Measurements from ENCODE around the gene ZEB1. TPM values are rescaled to one million over a fixed set of nuclear protein-coding genes. Genes with fewer than 3 reads are reported as not detected.
A peak's percentile ranks its signal among the peaks of the same experiment; 100 is the strongest.

ZEB1 gene
- total and polyA plus RNA-seq, 2 experiments from 2014 or later, result 19.1 to 37.3 TPM

DNA sequence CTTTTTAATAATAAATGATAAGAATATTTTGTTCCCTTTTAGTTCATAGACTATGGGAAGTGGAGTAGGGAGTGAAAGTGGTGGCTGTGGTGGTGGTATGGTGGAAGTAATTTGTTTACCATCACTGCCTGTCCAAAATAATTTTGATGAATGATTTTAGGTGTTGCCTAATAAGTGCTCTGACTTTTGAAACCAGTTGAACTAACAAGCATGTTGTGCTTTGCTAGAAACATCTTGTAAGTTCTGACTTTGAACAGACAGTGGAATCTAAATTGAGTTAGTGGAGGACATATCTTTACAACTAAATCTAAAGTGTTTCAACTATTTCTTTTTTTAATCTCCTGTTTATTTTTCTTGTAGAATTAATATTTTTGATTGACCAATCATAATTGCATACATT, 49.7 kb downstream of the ZEB1 start:
- Histone ChIP-seq H3K4me3 (no peak overlapping the region), H3K4me1 (ENCODE audit: low read depth) (peaks cover 4% of the 10 kb centered on the region), H3K27ac (no peak overlapping the region), H3K36me3 (no peaks in the 10 kb centered on the region), H3K9me3 (ENCODE audit: low read depth) (no peaks in the 10 kb centered on the region), H3K27me3 (no peaks in the 10 kb centered on the region)
- TF ChIP-seq, protein P1, sequence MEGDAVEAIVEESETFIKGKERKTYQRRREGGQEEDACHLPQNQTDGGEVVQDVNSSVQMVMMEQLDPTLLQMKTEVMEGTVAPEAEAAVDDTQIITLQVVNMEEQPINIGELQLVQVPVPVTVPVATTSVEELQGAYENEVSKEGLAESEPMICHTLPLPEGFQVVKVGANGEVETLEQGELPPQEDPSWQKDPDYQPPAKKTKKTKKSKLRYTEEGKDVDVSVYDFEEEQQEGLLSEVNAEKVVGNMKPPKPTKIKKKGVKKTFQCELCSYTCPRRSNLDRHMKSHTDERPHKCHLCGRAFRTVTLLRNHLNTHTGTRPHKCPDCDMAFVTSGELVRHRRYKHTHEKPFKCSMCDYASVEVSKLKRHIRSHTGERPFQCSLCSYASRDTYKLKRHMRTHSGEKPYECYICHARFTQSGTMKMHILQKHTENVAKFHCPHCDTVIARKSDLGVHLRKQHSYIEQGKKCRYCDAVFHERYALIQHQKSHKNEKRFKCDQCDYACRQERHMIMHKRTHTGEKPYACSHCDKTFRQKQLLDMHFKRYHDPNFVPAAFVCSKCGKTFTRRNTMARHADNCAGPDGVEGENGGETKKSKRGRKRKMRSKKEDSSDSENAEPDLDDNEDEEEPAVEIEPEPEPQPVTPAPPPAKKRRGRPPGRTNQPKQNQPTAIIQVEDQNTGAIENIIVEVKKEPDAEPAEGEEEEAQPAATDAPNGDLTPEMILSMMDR (IDR thresholded peaks at IDR 0.05; ENCODE audit: low read depth, low read length), result no peak
- peak in 1 of 2 donors; percentile 18 for DNase-seq (ENCODE audit: low read depth in 1 of 2, low spot score in 1 of 2)

DNA sequence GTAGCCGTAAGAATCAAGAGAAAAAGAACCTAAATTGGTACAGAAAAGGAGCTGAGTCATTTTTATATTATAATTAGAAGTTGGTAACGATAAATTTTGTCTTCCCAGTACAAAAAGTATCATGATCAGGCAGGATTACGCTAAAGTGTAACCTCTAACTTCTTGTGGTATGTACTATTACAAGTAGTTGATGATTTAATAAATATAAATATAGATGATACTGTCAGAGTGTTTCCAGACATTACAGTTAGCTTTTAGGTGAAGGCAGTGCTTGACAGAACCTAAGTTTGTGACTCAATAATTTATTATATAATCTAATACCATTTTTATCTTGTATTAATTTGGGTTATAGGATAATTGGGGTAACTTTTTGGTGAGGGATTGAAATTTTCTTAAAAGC, 53.4 kb downstream of the ZEB1 start:
- Histone ChIP-seq H3K36me3 (no peaks in the 10 kb centered on the region), H3K27me3 (no peaks in the 10 kb centered on the region), H3K4me1 (ENCODE audit: low read depth) (peaks cover 17% of the 10 kb centered on the region), H3K27ac (no peak overlapping the region), H3K4me3 (no peak overlapping the region), H3K9me3 (ENCODE audit: low read depth) (no peaks in the 10 kb centered on the region)
- TF ChIP-seq, protein P1 (IDR thresholded peaks at IDR 0.05; ENCODE audit: low read depth, low read length), result no peak
- no peak for DNase-seq (ENCODE audit: low read depth in 1 of 2, low spot score in 1 of 2)

DNA sequence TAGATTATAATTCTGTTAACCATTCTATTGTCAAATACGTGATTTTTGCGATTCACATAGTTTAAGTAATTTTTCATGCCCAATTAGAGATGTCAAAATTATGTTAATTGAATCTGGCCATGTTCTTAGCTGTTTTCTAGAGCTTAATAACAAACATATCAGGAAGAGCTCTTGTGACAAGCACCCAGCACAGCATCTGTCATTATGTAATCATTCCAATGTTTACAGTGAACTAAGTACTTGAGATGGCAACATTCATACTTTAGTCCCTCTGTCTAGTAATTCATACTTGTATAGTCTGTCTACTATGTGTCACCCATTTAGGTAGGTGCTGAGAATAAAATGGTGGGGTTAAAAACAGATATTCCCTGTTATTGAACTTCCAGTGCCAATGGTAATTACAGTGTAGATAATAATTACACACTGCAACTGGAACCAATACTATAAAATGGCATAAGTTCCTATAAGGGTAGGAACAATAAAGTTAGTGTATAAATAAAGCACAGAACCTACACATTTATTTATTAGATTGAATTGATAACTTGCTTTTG, 55.2 kb downstream of the ZEB1 start:
- Histone ChIP-seq H3K4me1 (ENCODE audit: low read depth) (peaks cover 17% of the 10 kb centered on the region), H3K27ac (no peak overlapping the region), H3K9me3 (ENCODE audit: low read depth) (no peaks in the 10 kb centered on the region), H3K27me3 (no peaks in the 10 kb centered on the region), H3K36me3 (no peaks in the 10 kb centered on the region), H3K4me3 (no peak overlapping the region)
- TF ChIP-seq, protein P1 (IDR thresholded peaks at IDR 0.05; ENCODE audit: low read depth, low read length), result no peak
- no peak for DNase-seq (ENCODE audit: low read depth in 1 of 2, low spot score in 1 of 2)

DNA sequence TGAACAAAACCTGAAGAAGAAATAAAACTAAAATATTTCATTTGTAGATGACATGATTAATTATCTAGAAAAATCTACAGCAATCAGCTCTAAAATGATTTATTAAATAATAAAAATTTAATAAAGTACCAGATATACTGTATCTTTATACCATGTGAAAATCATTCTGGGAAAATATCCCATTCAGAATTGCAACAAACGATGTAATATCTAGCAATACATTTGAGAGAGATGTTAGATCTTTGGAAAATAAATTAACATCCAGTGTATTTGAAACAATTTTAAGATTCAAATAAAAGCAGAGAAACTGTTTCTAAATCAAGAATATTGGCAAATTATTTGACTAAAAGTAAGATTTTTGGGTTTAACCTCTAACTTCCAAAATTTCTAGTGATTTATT, 62.2 kb downstream of the ZEB1 start:
- H3K27me3 ChIP-seq, result no peaks in the 10 kb centered on the region
- H3K9me3 ChIP-seq (ENCODE audit: low read depth), result no peaks in the 10 kb centered on the region
- H3K4me3 ChIP-seq, result no peak overlapping the region
- H3K36me3 ChIP-seq, result no peaks in the 10 kb centered on the region
- DNase-seq (ENCODE audit: low read depth in 1 of 2, low spot score in 1 of 2), result no peak
- TF ChIP-seq, protein P1 (IDR thresholded peaks at IDR 0.05; ENCODE audit: low read depth, low read length), result no peak
- H3K27ac ChIP-seq, result no peak overlapping the region
- no peaks in the 10 kb centered on the region for H3K4me1 ChIP-seq (ENCODE audit: low read depth)

DNA sequence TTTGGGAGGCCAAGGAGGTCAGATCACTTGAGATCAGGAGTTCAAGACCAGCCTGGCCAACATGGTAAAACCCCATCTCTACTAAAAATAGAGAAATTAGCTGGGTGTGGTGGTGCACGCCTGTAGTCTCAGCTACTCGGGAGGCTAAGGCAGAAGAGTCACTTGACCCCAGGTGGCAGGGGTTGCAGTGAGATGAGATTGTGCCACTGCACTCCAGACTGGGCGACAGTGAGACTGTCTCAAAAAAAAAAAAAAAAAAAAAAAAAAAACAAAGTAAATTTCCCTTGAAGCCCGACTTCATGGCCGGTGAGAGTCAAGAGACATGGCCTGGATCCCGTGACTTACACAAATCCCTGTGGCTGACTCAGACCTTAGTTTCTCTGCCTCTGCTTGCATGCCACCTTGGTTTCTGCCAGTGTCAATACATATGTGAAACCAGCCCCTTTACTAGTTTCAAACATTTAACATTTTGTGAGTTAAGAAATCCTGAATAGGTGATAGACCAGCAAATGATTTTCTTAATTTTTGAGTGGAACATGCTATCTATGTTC, 62.8 kb downstream of the ZEB1 start:
- H3K27me3 ChIP-seq, result no peaks in the 10 kb centered on the region
- H3K36me3 ChIP-seq, result no peaks in the 10 kb centered on the region
- DNase-seq (ENCODE audit: low read depth in 1 of 2, low spot score in 1 of 2), result peak in 1 of 2 donors; percentile 10
- H3K9me3 ChIP-seq (ENCODE audit: low read depth), result no peaks in the 10 kb centered on the region
- no peak overlapping the region for H3K4me3 ChIP-seq
- no peaks in the 10 kb centered on the region for H3K4me1 ChIP-seq (ENCODE audit: low read depth)
- TF ChIP-seq, protein P1 (IDR thresholded peaks at IDR 0.05; ENCODE audit: low read depth, low read length), result no peak
- no peak overlapping the region for H3K27ac ChIP-seq
